H1 (cell line): ENCODE results near the gene TP53I3. TPM values are rescaled to one million over a fixed set of nuclear protein-coding genes. Genes with fewer than 3 reads are reported as not detected.

Source experiments
- CTCF ChIA-PET: fragments of 300-600 bp; sonication (Branson Sonifier 250); formaldehyde crosslinking; loops from one replicate; lab custom pipeline; 2021; ENCODE audit not compliant: partially characterized antibody; lab: Charles Lee
- POLR2A ChIA-PET: fragments of 300-600 bp; sonication (Branson Sonifier 250); formaldehyde crosslinking; loops from one replicate; lab custom pipeline; 2021; ENCODE audit warnings: inconsistent platforms; ENCODE audit not compliant: partially characterized antibody; lab: Charles Lee
- DNase-seq, 2 experiments: peaks; one replicate each; pipeline versions ENCODE4 v3.0.0 to v3.0.0-alpha.2; 2010 to 2022; ENCODE audit warnings: low spot score in 2 of 2, low read depth in 1 of 2, mixed read lengths in 1 of 2
- FAIRE-seq: peaks from 2 replicates; lab custom pipeline; 2011; peaks lifted over from hg19 to GRCh38; lab: Jason Lieb, UNC
- H2AFZ ChIP-seq: 2 replicates; pipeline ENCODE4 v1.8.1; 2012; ENCODE audit warnings: low read length, inconsistent platforms
- H2AK5ac ChIP-seq: 2 replicates; pipeline ENCODE4 v1.6.1; 2013; ENCODE audit warnings: low read depth, low read length
- H2BK120ac ChIP-seq: replicated peaks from 2 replicates; pipeline ENCODE3; 2013; ENCODE audit warnings: low read depth, low read length, inconsistent platforms
- H2BK12ac ChIP-seq: 2 replicates; pipeline ENCODE4 v1.6.1; 2013; ENCODE audit warnings: low read depth, low read length
- H2BK15ac ChIP-seq: 2 replicates; pipeline ENCODE4 v1.6.1; 2013; ENCODE audit warnings: low read length
- H2BK20ac ChIP-seq: 2 replicates; pipeline ENCODE4 v1.6.1; 2013; ENCODE audit warnings: low read length
- H2BK5ac ChIP-seq: 2 replicates; pipeline ENCODE4 v1.6.1; 2013; ENCODE audit warnings: low read depth, low read length
- H3K14ac ChIP-seq: 2 replicates; pipeline ENCODE4 v1.6.1; 2013; ENCODE audit warnings: inconsistent platforms; ENCODE audit not compliant: insufficient read length
- H3K18ac ChIP-seq: 2 replicates; pipeline ENCODE4 v1.6.1; 2013; ENCODE audit warnings: low read length; ENCODE audit errors: extremely low read depth
- H3K23ac ChIP-seq: 2 replicates; pipeline ENCODE4 v1.6.1; 2013; ENCODE audit warnings: inconsistent platforms; ENCODE audit not compliant: insufficient read length
- H3K23me2 ChIP-seq: 2 replicates; pipeline ENCODE4 v1.6.1; 2013; ENCODE audit warnings: low read depth, low read length
- H3K27ac ChIP-seq: 2 replicates; pipeline ENCODE4 v1.6.1; 2011; ENCODE audit warnings: low read depth, low read length, inconsistent platforms
- H3K27me3 ChIP-seq, 4 experiments: replicated peaks in 1 of 4; 1 replicate in 1 of 4; 2 replicates in 3 of 4; pipeline versions ENCODE4 v1.6.1 to v1.8.1; 2011 to 2013; ENCODE audit warnings: low read length in 3 of 4, mild to moderate bottlenecking in 3 of 4, inconsistent platforms in 2 of 4, mixed read lengths in 2 of 4, moderate library complexity in 1 of 4; ENCODE audit not compliant: control insufficient read depth in 3 of 4, insufficient read depth in 3 of 4; ENCODE audit errors: extremely low read depth in 1 of 4
- H3K36me3 ChIP-seq, 4 experiments: 2 replicates each; pipeline versions ENCODE4 v1.6.1 to v1.8.1; 2011 to 2013; ENCODE audit warnings: mild to moderate bottlenecking in 4 of 4, low read length in 3 of 4, moderate library complexity in 2 of 4, control low read depth in 1 of 4, inconsistent platforms in 1 of 4; ENCODE audit not compliant: insufficient read depth in 4 of 4, control insufficient read depth in 2 of 4
- H3K4ac ChIP-seq: replicated peaks from 2 replicates; pipeline ENCODE3; 2013; ENCODE audit warnings: low read length, low read depth, mixed read lengths, inconsistent platforms; ENCODE audit not compliant: insufficient read length
- H3K4me1 ChIP-seq, 4 experiments: replicated peaks in 1 of 4; 1 replicate in 1 of 4; 2 replicates in 3 of 4; pipeline versions ENCODE4 v1.6.1 to v1.8.1; 2011 to 2013; ENCODE audit warnings: low read length in 3 of 4, inconsistent platforms in 2 of 4, mixed read lengths in 1 of 4; ENCODE audit not compliant: insufficient read depth in 4 of 4, control insufficient read depth in 3 of 4
- H3K4me2 ChIP-seq, 2 experiments: 2 replicates each; pipeline versions ENCODE4 v1.6.1 to v1.8.1; 2011 to 2013; ENCODE audit warnings: low read depth in 2 of 2, low read length in 2 of 2, control low read depth in 1 of 2, inconsistent platforms in 1 of 2, mild to moderate bottlenecking in 1 of 2; ENCODE audit not compliant: insufficient read depth in 1 of 2
- H3K4me3 ChIP-seq, 4 experiments: fragments of 200-600, 300-600 bp in 1 of 4; sonication (generic), shearing (Covaris generic), sonication (Bioruptor Twin) in 1 of 4; 2 replicates each; pipeline versions ENCODE4 v1.5.1 to v1.8.1; 2011 to 2016; ENCODE audit warnings: low read length in 4 of 4, low read depth in 3 of 4, control low read depth in 2 of 4, inconsistent platforms in 2 of 4, mild to moderate bottlenecking in 2 of 4, mixed read lengths in 1 of 4, moderate library complexity in 1 of 4; ENCODE audit not compliant: insufficient read depth in 2 of 4; ENCODE audit errors: extremely low read depth in 1 of 4
- H3K56ac ChIP-seq: replicated peaks from 2 replicates; pipeline ENCODE3; 2013; ENCODE audit warnings: low read depth, mild to moderate bottlenecking, mixed read lengths, low read length, inconsistent platforms; ENCODE audit not compliant: insufficient read length
- H3K79me1 ChIP-seq: 2 replicates; pipeline ENCODE4 v1.6.1; 2013; ENCODE audit warnings: low read depth, low read length, control low read depth
- H3K79me2 ChIP-seq, 2 experiments: 2 replicates each; pipeline versions ENCODE4 v1.6.1 to v1.8.1; 2012 to 2013; ENCODE audit warnings: low read length in 2 of 2, mild to moderate bottlenecking in 2 of 2, inconsistent platforms in 1 of 2; ENCODE audit not compliant: insufficient read depth in 2 of 2, control insufficient read depth in 1 of 2
- H3K9ac ChIP-seq, 4 experiments: replicated peaks in 1 of 4; 1 replicate in 1 of 4; 2 replicates in 3 of 4; pipeline versions ENCODE4 v1.6.1 to v1.8.1; 2011 to 2013; ENCODE audit warnings: low read depth in 3 of 4, low read length in 3 of 4, control low read depth in 2 of 4, mild to moderate bottlenecking in 2 of 4, moderate library complexity in 2 of 4, inconsistent platforms in 1 of 4; ENCODE audit errors: extremely low read depth in 1 of 4
- H3K9me3 ChIP-seq, 2 experiments: 2 replicates each; pipeline versions ENCODE4 v1.6.1 to v1.8.1; 2012 to 2013; ENCODE audit warnings: mild to moderate bottlenecking in 2 of 2, moderate library complexity in 2 of 2, control low read depth in 1 of 2, inconsistent platforms in 1 of 2, low read depth in 1 of 2, low read length in 1 of 2, mixed read lengths in 1 of 2; ENCODE audit not compliant: insufficient read depth in 2 of 2
- H4K20me1 ChIP-seq, 2 experiments: replicated peaks in 1 of 2; 2 replicates each; pipeline versions ENCODE3 to v1.8.1; 2011 to 2013; ENCODE audit warnings: inconsistent platforms in 2 of 2, low read length in 2 of 2, mild to moderate bottlenecking in 1 of 2; ENCODE audit not compliant: insufficient read depth in 2 of 2, control insufficient read depth in 1 of 2
- H4K5ac ChIP-seq: 2 replicates; pipeline ENCODE4 v1.6.1; 2013; ENCODE audit warnings: low read length, low read depth, mixed read lengths, inconsistent platforms; ENCODE audit not compliant: insufficient read length
- H4K8ac ChIP-seq: 2 replicates; pipeline ENCODE4 v1.8.0; 2013; ENCODE audit warnings: mild to moderate bottlenecking, moderate library complexity, low read length, inconsistent platforms; ENCODE audit not compliant: insufficient read depth; ENCODE audit errors: extremely low read depth
- H4K91ac ChIP-seq: replicated peaks from 2 replicates; pipeline ENCODE3; 2013; ENCODE audit warnings: low read length, mixed read lengths, inconsistent platforms; ENCODE audit not compliant: insufficient read length
- CBX5 ChIP-seq: fragments of 300-800, 300-1000 bp; sonication (generic); IDR thresholded peaks from 2 replicates; pipeline ENCODE4 v1.7.1; 2016; ENCODE audit warnings: antibody characterized with exemption, low read length, low read depth
- CBX8 ChIP-seq: fragments of 300-800, 300-1000 bp; sonication (generic); IDR thresholded peaks from 2 replicates; pipeline ENCODE4 v1.7.1; 2016; ENCODE audit warnings: low read depth, low read length, borderline replicate concordance
- CEBPB ChIP-seq: IDR thresholded peaks from 2 replicates; pipeline ENCODE4 v1.6.1; 2012; ENCODE audit warnings: low read depth, low read length
- GTF2F1 ChIP-seq: IDR thresholded peaks from 2 replicates; pipeline ENCODE4 v1.6.1; 2012; ENCODE audit warnings: low read depth, low read length, improper control_type of control experiment, borderline replicate concordance
- HDAC2 ChIP-seq, 2 experiments: fragments of 300-600 bp in 1 of 2; sonication (generic) in 1 of 2; IDR thresholded peaks; 2 replicates each; pipeline ENCODE4 v1.6.1; 2011 to 2012; ENCODE audit warnings: low read depth in 2 of 2, low read length in 2 of 2, mild to moderate bottlenecking in 2 of 2, moderate library complexity in 2 of 2, borderline replicate concordance in 1 of 2, inconsistent platforms in 1 of 2
- JUND ChIP-seq: IDR thresholded peaks from 2 replicates; pipeline ENCODE4 v1.6.1; 2011; ENCODE audit warnings: mild to moderate bottlenecking, improper control_type of control experiment, low read length
- MAFK ChIP-seq: IDR thresholded peaks from 2 replicates; pipeline ENCODE4 v1.6.1; 2012; ENCODE audit warnings: low read depth, mild to moderate bottlenecking, improper control_type of control experiment, low read length
- NANOG ChIP-seq: IDR thresholded peaks from 2 replicates; pipeline ENCODE4 v1.6.1; 2011; ENCODE audit warnings: low read length, low read depth, mild to moderate bottlenecking, inconsistent platforms; ENCODE audit not compliant: insufficient read depth, poor library complexity, severe bottlenecking
- SIX5 ChIP-seq: IDR thresholded peaks from 2 replicates; pipeline ENCODE4 v1.6.1; 2011; ENCODE audit warnings: mild to moderate bottlenecking, low read depth, low read length
- SP1 ChIP-seq: IDR thresholded peaks from 2 replicates; pipeline ENCODE4 v1.6.1; 2011; ENCODE audit warnings: low read depth, low read length
- SP4 ChIP-seq: IDR thresholded peaks from 2 replicates; pipeline ENCODE4 v1.6.1; 2012; ENCODE audit warnings: low read length, inconsistent platforms
- SRF ChIP-seq: IDR thresholded peaks from 2 replicates; pipeline ENCODE4 v1.6.1; 2011; ENCODE audit warnings: mild to moderate bottlenecking, low read depth, low read length, moderate library complexity
- YY1 ChIP-seq: IDR thresholded peaks from 2 replicates; pipeline ENCODE4 v1.6.1; 2011; ENCODE audit warnings: low read depth, mild to moderate bottlenecking, low read length
- ZNF274 ChIP-seq: IDR thresholded peaks from 2 replicates; pipeline ENCODE4 v1.7.0; 2012; ENCODE audit warnings: low read length, borderline replicate concordance; ENCODE audit errors: extremely low read depth
- WGBS, 2 experiments: shearing (Covaris generic) in 1 of 2; methylation state at CpG; one replicate each; pipeline versions ENCODE4 v1.1.6 to v1.1.7; 2013 to 2015; ENCODE audit warnings: low lambda C conversion rate in 2 of 2, mixed read lengths in 2 of 2, inconsistent platforms in 1 of 2, low coverage in 1 of 2, missing lambda C conversion rate in 1 of 2; ENCODE audit not compliant: insufficient replicate concordance in 2 of 2, insufficient coverage in 1 of 2, insufficient read length in 1 of 2; ENCODE audit errors: extremely low coverage in 1 of 2, missing lambda C conversion rate in 1 of 2; 5-methylcytosine and 5-hydroxymethylcytosine counted together
- polyA plus RNA-seq, 7 experiments: library from polyadenylated mRNA; depleted of rRNA in 3 of 7; stranded (reverse) in 5 of 7; unstranded in 2 of 7; fragments of >200 nt in 5 of 7; fragments of 200-250 nt in 2 of 7; gene quantifications; 1 replicate in 5 of 7; 2 replicates in 1 of 7; 4 replicates in 1 of 7; pipeline versions ENCODE4 v1.2.1 to v1.2.3, GENCODE V29; 2011 to 2013; ENCODE audit warnings: missing spikeins in 2 of 7, mixed read lengths in 2 of 7
- total RNA-seq: library from RNA; stranded (reverse); fragmentation: NEBNext Ultra II Directional; extraction: Animal tissue kit (Norgen Biotek cat#: 25700); gene quantifications from 2 replicates; pipeline ENCODE4 v1.2.1, GENCODE V29; 2021

Gene TP53I3
- total and polyA plus RNA-seq, 2 of the 8 experiments (the other 6 are each of a cell fraction or from before 2014, with no cell fraction given): 29.4 to 34.5 TPM

DNA sequence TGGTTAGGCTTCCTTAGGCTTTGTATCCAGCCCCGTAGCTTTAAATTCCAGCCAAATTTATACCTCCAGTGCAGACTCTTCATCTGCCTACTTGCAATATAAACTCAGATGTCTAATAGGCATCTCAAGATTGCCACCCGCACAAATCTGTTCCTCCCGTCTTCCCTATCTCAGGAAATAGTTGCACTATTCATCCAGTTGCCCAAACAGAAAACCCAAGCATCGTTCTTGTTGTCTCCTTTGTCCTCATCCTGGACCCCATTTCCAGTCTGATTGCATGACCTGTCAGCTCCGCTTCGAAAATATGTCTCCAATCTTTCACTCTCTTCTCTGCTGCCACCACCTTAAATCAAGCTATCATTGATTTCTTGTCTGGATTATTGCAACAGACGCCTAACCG lies 32.8 kb downstream of the TP53I3 start:
- H3K4me1 ChIP-seq: peaks cover 4 to 12% (median 5%) of the 10 kb centered on the region in 4 experiments; a peak in 5 of 7 replicates
- no peak for TF ChIP-seq YY1
- no peak for TF ChIP-seq JUND
- TF ChIP-seq SP4: no peak
- no peak for TF ChIP-seq CBX5
- no peak for TF ChIP-seq HDAC2 (IDR thresholded peaks at IDR 0.05; ENCODE audit: borderline replicate concordance in 1 of 2, low read depth in 2 of 2, low read length in 2 of 2)
- no peak for TF ChIP-seq MAFK
- no peak for TF ChIP-seq SIX5
- no peak for TF ChIP-seq ZNF274
- TF ChIP-seq NANOG: no peak
- TF ChIP-seq GTF2F1: no peak
- no peak for TF ChIP-seq SP1
- TF ChIP-seq CBX8: no peak
- TF ChIP-seq CEBPB: no peak
- no peak for TF ChIP-seq SRF

More for the DNA sequence above, 32.8 kb downstream of the TP53I3 start:
- no peak overlapping the region for H4K8ac ChIP-seq
- no peak overlapping the region for H2AFZ ChIP-seq
- H2BK20ac ChIP-seq: no peak overlapping the region
- no peak overlapping the region for H3K4me2 ChIP-seq
- no peaks in the 10 kb centered on the region for H3K9me3 ChIP-seq
- H3K56ac ChIP-seq: no peak overlapping the region
- no peak overlapping the region for H3K4ac ChIP-seq
- 91% methylated on average over 8 of the region's 8 CpGs; no CpG with 5 or more reads in 1 of the 2 experiments for WGBS, 2 experiments
- H3K27me3 ChIP-seq: no peaks in the 10 kb centered on the region
- H4K20me1 ChIP-seq: peaks cover 2 to 4% of the 10 kb centered on the region in 2 experiments
- POLR2A ChIA-PET: interaction anchor here (0.7 to 2.0 kb wide), 6 partner anchors 15 to 42 kb away, joined by 3 to 9 read pairs (median 4); partner anchors contain the start of genes MFSD2B and SF3B6
- H3K79me1 ChIP-seq: no peaks in the 10 kb centered on the region
- DNase-seq (no peak), FAIRE-seq (no peak)
- no peak overlapping the region for H3K27ac ChIP-seq
- no peak overlapping the region for H2AK5ac ChIP-seq
- H3K14ac ChIP-seq: no peak overlapping the region
- H4K91ac ChIP-seq: no peak overlapping the region
- H2BK15ac ChIP-seq: no peak overlapping the region
- peaks cover 0 to 7% of the 10 kb centered on the region in 2 experiments; a peak in 2 of 4 replicates for H3K79me2 ChIP-seq
- no peak overlapping the region for H3K23ac ChIP-seq
- H2BK120ac ChIP-seq: no peak overlapping the region
- peaks cover 4% of the 10 kb centered on the region; the same call in 1 of the 2 replicates for H3K23me2 ChIP-seq
- CTCF ChIA-PET: interaction anchor here (1.2 to 3.9 kb wide), 3 partner anchors 9 to 25 kb away, joined by 5 to 27 read pairs (median 7); no protein-coding TSS in a partner anchor
- no peak overlapping the region for H4K5ac ChIP-seq
- H3K18ac ChIP-seq: no peak overlapping the region
- H3K9ac ChIP-seq: no peak overlapping the region
- H2BK12ac ChIP-seq: no peak overlapping the region
- no peak overlapping the region for H2BK5ac ChIP-seq
- no peak overlapping the region for H3K4me3 ChIP-seq
- peaks cover 0 to 8% (median 0%) of the 10 kb centered on the region in 4 experiments; a peak in 1 of 8 replicates for H3K36me3 ChIP-seq
